Breast epithelium (tissue), 4 donors: ENCODE data around the gene ARFGAP3. TPM values are rescaled to one million over a fixed set of nuclear protein-coding genes. Genes with fewer than 3 reads are reported as not detected.

Experiments
- DNase-seq, 2 donors: peaks; one replicate each; pipeline ENCODE4 v3.0.0-alpha.2; 2019; ENCODE audit warnings: low spot score in 2 of 2
- H3K27ac ChIP-seq, 2 donors: fragments of 200-600 bp; sonication (generic) in 1 of 2; one replicate each; pipeline ENCODE4 v1.5.1; 2016 to 2019; ENCODE audit warnings: mild to moderate bottlenecking in 1 of 2
- H3K27me3 ChIP-seq, 2 donors: fragments of 200-600 bp; sonication (generic) in 1 of 2; one replicate each; pipeline versions ENCODE4 v1.5.1 to v1.6.0; 2017 to 2019; ENCODE audit warnings: control low read depth in 1 of 2, mild to moderate bottlenecking in 1 of 2
- H3K36me3 ChIP-seq: fragments of 200-600 bp; one replicate; pipeline ENCODE4 v1.5.1; 2019
- H3K4me1 ChIP-seq, 2 donors: fragments of 200-600 bp; sonication (generic); one replicate each; pipeline ENCODE4 v1.5.1; 2016 to 2019; ENCODE audit warnings: control low read depth in 1 of 2
- H3K4me3 ChIP-seq, 3 donors: fragments of 200-600 bp; sonication (generic); 1 replicate in 2 of 3; 2 replicates in 1 of 3; pipeline ENCODE4 v1.5.1; 2016 to 2019; ENCODE audit warnings: mild to moderate bottlenecking in 3 of 3, moderate library complexity in 2 of 3
- H3K9me3 ChIP-seq, 2 donors: fragments of 200-600 bp; sonication (generic) in 1 of 2; one replicate each; pipeline ENCODE4 v1.5.1; 2016 to 2019; ENCODE audit warnings: control low read depth in 1 of 2
- CTCF ChIP-seq, 3 donors: fragments of 450-650 bp; IDR thresholded peaks; one replicate each; pipeline ENCODE4 v1.5.1; 2016 to 2017; ENCODE audit warnings: antibody characterized with exemption in 3 of 3, mild to moderate bottlenecking in 3 of 3, moderate library complexity in 3 of 3
- POLR2A ChIP-seq: fragments of 450-650 bp; IDR thresholded peaks from one replicate; pipeline ENCODE4 v1.6.1; 2016; ENCODE audit warnings: antibody characterized with exemption, mild to moderate bottlenecking, moderate library complexity
- POLR2AphosphoS5 ChIP-seq, 3 donors: sonication (generic); formaldehyde crosslinking; IDR thresholded peaks; one replicate each; pipeline ENCODE4 v1.6.1; 2017; ENCODE audit warnings: antibody characterized with exemption in 3 of 3
- intact Hi-C: fragments of 100-400 bp; cut with DNase I; formaldehyde crosslinking; loops from one replicate; pipeline ENCODE4 v1.15.1; 2023; ENCODE audit warnings: low total_unique reads
- total RNA-seq, 3 donors: library from RNA; depleted of rRNA; stranded (reverse); fragments of >200 nt; gene quantifications; one replicate each; pipeline ENCODE4 v1.1.0, GENCODE V29; 2016

The ARFGAP3 gene
- total RNA-seq, 3 donors from 2014 or later, result 51.2 to 90.7 (median 70.8) TPM

GRCh38 chr22:42844756-42845155 is 12.3 kb downstream of the ARFGAP3 start:
- no peak for DNase-seq
- TF ChIP-seq POLR2AphosphoS5 (IDR thresholded peaks at IDR 0.05), result no peak
- intact Hi-C loops, result no loop called here
- H3K27ac ChIP-seq, result peak overlapping the region; percentile 1 to 36
- H3K9me3 ChIP-seq, result no peaks in the 10 kb centered on the region
- H3K27me3 ChIP-seq, result no peaks in the 10 kb centered on the region
- H3K4me1 ChIP-seq, result no peaks in the 10 kb centered on the region
- H3K4me3 ChIP-seq, result no peak overlapping the region
- peaks cover 5% of the 10 kb centered on the region for H3K36me3 ChIP-seq

GRCh38 chr22:42842658-42843370 is 14.3 kb downstream of the ARFGAP3 start:
- TF ChIP-seq POLR2A (no peak), POLR2AphosphoS5 (IDR thresholded peaks at IDR 0.05) (no peak), CTCF (IDR thresholded peaks at IDR 0.05) (no peak)
- Histone ChIP-seq H3K27ac (no peak overlapping the region), H3K9me3 (no peaks in the 10 kb centered on the region), H3K36me3 (peaks cover 5% of the 10 kb centered on the region), H3K4me1 (no peaks in the 10 kb centered on the region), H3K27me3 (no peaks in the 10 kb centered on the region), H3K4me3 (no peak overlapping the region)
- intact Hi-C loops, result no loop called here
- DNase-seq, result no peak

GRCh38 chr22:42841444-42841843 is 15.6 kb downstream of the ARFGAP3 start:
- Histone ChIP-seq H3K27ac (no peak overlapping the region), H3K9me3 (no peaks in the 10 kb centered on the region), H3K4me1 (no peaks in the 10 kb centered on the region), H3K27me3 (no peaks in the 10 kb centered on the region), H3K36me3 (peaks cover 5% of the 10 kb centered on the region), H3K4me3 (no peak overlapping the region)
- TF ChIP-seq CTCF (IDR thresholded peaks at IDR 0.05), result no peak
- no peak for TF ChIP-seq POLR2A
- TF ChIP-seq POLR2AphosphoS5 (IDR thresholded peaks at IDR 0.05), result no peak
- intact Hi-C loops, result no loop called here
- DNase-seq, result no peak

GRCh38 chr22:42837556-42837955 is 19.5 kb downstream of the ARFGAP3 start:
- H3K4me1 ChIP-seq, result no peaks in the 10 kb centered on the region
- no peaks in the 10 kb centered on the region for H3K27me3 ChIP-seq
- intact Hi-C loops, result no loop called here
- H3K27ac ChIP-seq, result no peak overlapping the region
- no peak overlapping the region for H3K4me3 ChIP-seq
- no peak for DNase-seq
- H3K9me3 ChIP-seq, result no peaks in the 10 kb centered on the region
- no peaks in the 10 kb centered on the region for H3K36me3 ChIP-seq
- no peak for TF ChIP-seq CTCF (IDR thresholded peaks at IDR 0.05)
- no peak for TF ChIP-seq POLR2AphosphoS5 (IDR thresholded peaks at IDR 0.05)
- no peak for TF ChIP-seq POLR2A

- TF ChIP-seq POLR2A, result no peak
- no peak for TF ChIP-seq POLR2AphosphoS5 (IDR thresholded peaks at IDR 0.05)
- no peaks in the 10 kb centered on the region for H3K4me1 ChIP-seq
- no peak overlapping the region for H3K27ac ChIP-seq
- no peaks in the 10 kb centered on the region for H3K36me3 ChIP-seq
- DNase-seq, result no peak
- intact Hi-C loops, result no loop called here
- H3K4me3 ChIP-seq, result no peak overlapping the region
- no peaks in the 10 kb centered on the region for H3K27me3 ChIP-seq
- no peaks in the 10 kb centered on the region for H3K9me3 ChIP-seq
These were observed 21.0 kb downstream of the ARFGAP3 start for GRCh38 chr22:42836026-42836425.

- TF ChIP-seq POLR2AphosphoS5 (IDR thresholded peaks at IDR 0.05), result no peak
- no peak for TF ChIP-seq POLR2A
- TF ChIP-seq CTCF (IDR thresholded peaks at IDR 0.05), result no peak
- Histone ChIP-seq H3K4me3 (no peak overlapping the region), H3K27me3 (no peaks in the 10 kb centered on the region), H3K27ac (no peak overlapping the region), H3K9me3 (no peaks in the 10 kb centered on the region), H3K36me3 (no peaks in the 10 kb centered on the region), H3K4me1 (no peaks in the 10 kb centered on the region)
- intact Hi-C loops, result no loop called here
- no peak for DNase-seq
These were observed 22.7 kb downstream of the ARFGAP3 start for GRCh38 chr22:42834177-42834949.
